GM12872 (cell line): Measurements from ENCODE around the gene S100Z.

Source experiments
- TF ChIP-seq, protein P1 (sequence below): IDR thresholded peaks from 3 replicates; pipeline ENCODE4 v1.5.1; 2011; ENCODE audit warnings: low read depth, mild to moderate bottlenecking, low read length, moderate library complexity; ENCODE audit not compliant: insufficient read depth

S100Z gene

GRCh38 chr5:76920491-76920890, 70.7 kb downstream of the S100Z start:
- TF ChIP-seq, protein P1, sequence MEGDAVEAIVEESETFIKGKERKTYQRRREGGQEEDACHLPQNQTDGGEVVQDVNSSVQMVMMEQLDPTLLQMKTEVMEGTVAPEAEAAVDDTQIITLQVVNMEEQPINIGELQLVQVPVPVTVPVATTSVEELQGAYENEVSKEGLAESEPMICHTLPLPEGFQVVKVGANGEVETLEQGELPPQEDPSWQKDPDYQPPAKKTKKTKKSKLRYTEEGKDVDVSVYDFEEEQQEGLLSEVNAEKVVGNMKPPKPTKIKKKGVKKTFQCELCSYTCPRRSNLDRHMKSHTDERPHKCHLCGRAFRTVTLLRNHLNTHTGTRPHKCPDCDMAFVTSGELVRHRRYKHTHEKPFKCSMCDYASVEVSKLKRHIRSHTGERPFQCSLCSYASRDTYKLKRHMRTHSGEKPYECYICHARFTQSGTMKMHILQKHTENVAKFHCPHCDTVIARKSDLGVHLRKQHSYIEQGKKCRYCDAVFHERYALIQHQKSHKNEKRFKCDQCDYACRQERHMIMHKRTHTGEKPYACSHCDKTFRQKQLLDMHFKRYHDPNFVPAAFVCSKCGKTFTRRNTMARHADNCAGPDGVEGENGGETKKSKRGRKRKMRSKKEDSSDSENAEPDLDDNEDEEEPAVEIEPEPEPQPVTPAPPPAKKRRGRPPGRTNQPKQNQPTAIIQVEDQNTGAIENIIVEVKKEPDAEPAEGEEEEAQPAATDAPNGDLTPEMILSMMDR: no peak

- TF ChIP-seq, protein P1: no peak
These were observed 76.7 kb downstream of the S100Z start for GRCh38 chr5:76926329-76927105.

DNA sequence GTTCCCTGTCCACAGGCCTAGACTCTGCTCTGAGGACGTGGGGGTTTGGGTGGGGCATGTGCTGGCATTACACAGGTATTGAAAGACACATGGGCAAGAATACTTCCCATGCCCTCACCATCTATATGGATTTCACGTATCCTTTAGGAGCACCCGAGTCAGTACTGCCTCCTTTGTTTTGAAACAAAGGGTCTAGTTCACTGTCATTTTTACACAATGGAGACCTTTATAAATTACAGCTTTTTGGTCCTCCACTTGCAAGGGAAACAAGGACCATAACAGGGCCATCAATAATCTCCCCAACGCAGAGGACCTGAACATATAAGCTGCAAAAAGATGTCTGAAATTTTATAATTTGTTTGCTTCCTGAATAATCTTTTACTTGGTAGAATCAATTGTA, 78.1 kb downstream of the S100Z start:
- TF ChIP-seq, protein P1: no peak

- TF ChIP-seq, protein P1: no peak
These were observed 80.3 kb downstream of the S100Z start for GRCh38 chr5:76930083-76930482.

GRCh38 chr5:76938177-76938576, 88.4 kb downstream of the S100Z start:
- TF ChIP-seq, protein P1: no peak

DNA sequence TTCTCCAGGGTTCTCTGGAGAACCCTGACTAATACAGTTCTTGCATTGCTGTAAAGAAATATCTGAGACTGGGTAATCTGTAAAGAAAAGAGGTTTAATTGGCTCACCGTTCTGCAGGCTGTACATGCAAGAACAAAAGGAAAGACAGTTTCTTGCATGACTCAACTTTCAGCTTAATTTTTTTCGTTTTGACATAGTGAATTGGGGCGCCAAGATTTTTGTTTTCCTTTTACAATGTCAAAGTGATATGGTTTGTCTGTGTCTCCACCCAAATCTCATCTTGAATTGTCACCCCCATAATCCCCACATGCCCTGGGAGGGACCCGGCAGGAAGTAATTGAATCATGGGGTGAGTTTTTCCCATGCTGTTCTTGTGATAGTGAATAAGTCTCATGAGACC, 91.2 kb downstream of the S100Z start:
- TF ChIP-seq, protein P1: no peak

- TF ChIP-seq, protein P1: no peak
These were observed 91.6 kb downstream of the S100Z start for GRCh38 chr5:76941442-76941841.
